ENCODE results near the gene IGFBP2. TPM values are rescaled to one million over a fixed set of nuclear protein-coding genes. Genes with fewer than 3 reads are reported as not detected.

Gene IGFBP2
- total and polyA plus RNA-seq, 2 experiments from 2014 or later, result 177 to 364 TPM

DNA sequence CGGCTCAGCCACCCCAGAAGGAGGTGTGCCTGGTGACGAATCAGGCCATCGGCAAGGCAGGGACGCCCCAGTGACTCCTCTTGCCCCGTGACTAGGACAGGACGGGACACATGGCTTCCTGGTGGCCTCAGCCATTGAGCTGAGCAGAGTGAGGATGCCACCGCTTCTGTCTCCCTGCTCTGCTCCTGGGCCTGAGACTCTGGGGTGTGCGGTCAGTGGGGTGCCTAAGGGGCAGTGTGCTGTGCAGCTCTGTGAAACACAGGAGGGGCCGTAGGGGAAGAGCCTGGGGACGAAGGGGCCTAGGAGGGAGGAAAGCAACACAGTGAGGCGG lies 37.8 kb downstream of the IGFBP2 start:
- no peaks in the 10 kb centered on the region for H3K36me3 Mint-ChIP-seq (ENCODE audit: low read depth)
- no peak overlapping the region for H2AFZ ChIP-seq
- H3K4me3 Mint-ChIP-seq, result no peak overlapping the region
- no peak overlapping the region for H3K4me3 ChIP-seq
- H3K9me2 ChIP-seq (ENCODE audit: insufficient read depth), result no peaks in the 10 kb centered on the region
- H3K27me3 ChIP-seq (ENCODE audit: insufficient read depth), result no peaks in the 10 kb centered on the region
- peaks cover 4% of the 10 kb centered on the region for H3K4me1 ChIP-seq (ENCODE audit: insufficient read depth)
- H3K27me3 Mint-ChIP-seq (ENCODE audit: insufficient read depth, low read depth, poor library complexity), result peaks cover 8% of the 10 kb centered on the region
- no peak for DNase-seq (ENCODE audit: low spot score)
- no peaks in the 10 kb centered on the region for H3K36me3 ChIP-seq (ENCODE audit: insufficient read depth)
- 0 out of 2 replicates have a peak overlapping the region, but pooled peaks have one; percentile 51 for H3K27ac Mint-ChIP-seq
- no peak for TF ChIP-seq JUNB (IDR thresholded peaks at IDR 0.05; ENCODE audit: unreplicated experiment)
- TF ChIP-seq NANOG (IDR thresholded peaks at IDR 0.05; ENCODE audit: borderline replicate concordance), result no peak
- TF ChIP-seq ZNF114 (CRISPR knock-in tag; IDR thresholded peaks at IDR 0.05), result no peak
- TF ChIP-seq, protein P1, sequence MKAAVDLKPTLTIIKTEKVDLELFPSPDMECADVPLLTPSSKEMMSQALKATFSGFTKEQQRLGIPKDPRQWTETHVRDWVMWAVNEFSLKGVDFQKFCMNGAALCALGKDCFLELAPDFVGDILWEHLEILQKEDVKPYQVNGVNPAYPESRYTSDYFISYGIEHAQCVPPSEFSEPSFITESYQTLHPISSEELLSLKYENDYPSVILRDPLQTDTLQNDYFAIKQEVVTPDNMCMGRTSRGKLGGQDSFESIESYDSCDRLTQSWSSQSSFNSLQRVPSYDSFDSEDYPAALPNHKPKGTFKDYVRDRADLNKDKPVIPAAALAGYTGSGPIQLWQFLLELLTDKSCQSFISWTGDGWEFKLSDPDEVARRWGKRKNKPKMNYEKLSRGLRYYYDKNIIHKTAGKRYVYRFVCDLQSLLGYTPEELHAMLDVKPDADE (IDR thresholded peaks at IDR 0.05), result no peak
- TF ChIP-seq EZH2 (IDR thresholded peaks at IDR 0.05; ENCODE audit: low read depth, unreplicated experiment), result no peak
- TF ChIP-seq, protein P2, sequence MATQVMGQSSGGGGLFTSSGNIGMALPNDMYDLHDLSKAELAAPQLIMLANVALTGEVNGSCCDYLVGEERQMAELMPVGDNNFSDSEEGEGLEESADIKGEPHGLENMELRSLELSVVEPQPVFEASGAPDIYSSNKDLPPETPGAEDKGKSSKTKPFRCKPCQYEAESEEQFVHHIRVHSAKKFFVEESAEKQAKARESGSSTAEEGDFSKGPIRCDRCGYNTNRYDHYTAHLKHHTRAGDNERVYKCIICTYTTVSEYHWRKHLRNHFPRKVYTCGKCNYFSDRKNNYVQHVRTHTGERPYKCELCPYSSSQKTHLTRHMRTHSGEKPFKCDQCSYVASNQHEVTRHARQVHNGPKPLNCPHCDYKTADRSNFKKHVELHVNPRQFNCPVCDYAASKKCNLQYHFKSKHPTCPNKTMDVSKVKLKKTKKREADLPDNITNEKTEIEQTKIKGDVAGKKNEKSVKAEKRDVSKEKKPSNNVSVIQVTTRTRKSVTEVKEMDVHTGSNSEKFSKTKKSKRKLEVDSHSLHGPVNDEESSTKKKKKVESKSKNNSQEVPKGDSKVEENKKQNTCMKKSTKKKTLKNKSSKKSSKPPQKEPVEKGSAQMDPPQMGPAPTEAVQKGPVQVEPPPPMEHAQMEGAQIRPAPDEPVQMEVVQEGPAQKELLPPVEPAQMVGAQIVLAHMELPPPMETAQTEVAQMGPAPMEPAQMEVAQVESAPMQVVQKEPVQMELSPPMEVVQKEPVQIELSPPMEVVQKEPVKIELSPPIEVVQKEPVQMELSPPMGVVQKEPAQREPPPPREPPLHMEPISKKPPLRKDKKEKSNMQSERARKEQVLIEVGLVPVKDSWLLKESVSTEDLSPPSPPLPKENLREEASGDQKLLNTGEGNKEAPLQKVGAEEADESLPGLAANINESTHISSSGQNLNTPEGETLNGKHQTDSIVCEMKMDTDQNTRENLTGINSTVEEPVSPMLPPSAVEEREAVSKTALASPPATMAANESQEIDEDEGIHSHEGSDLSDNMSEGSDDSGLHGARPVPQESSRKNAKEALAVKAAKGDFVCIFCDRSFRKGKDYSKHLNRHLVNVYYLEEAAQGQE (IDR thresholded peaks at IDR 0.05; ENCODE audit: unreplicated experiment), result no peak
- TF ChIP-seq POLR2AphosphoS5 (IDR thresholded peaks at IDR 0.05; ENCODE audit: low read depth), result no peak
- no peaks in the 10 kb centered on the region for H3K9me3 Mint-ChIP-seq
- no peak for ATAC-seq
- no peak overlapping the region for H3K4me2 ChIP-seq
- no peaks in the 10 kb centered on the region; the same call in 1 of the 2 replicates for H4K20me1 ChIP-seq (replicated peaks; ENCODE audit: insufficient read depth)
- H3K79me2 ChIP-seq (replicated peaks; ENCODE audit: insufficient read depth), result no peaks in the 10 kb centered on the region
- H3K4me1 Mint-ChIP-seq, result peaks cover 5% of the 10 kb centered on the region
- no peaks in the 10 kb centered on the region for H3F3A ChIP-seq (replicated peaks; ENCODE audit: low read depth)
- no peak overlapping the region for H3K27ac ChIP-seq (ENCODE audit: low read depth)

DNA sequence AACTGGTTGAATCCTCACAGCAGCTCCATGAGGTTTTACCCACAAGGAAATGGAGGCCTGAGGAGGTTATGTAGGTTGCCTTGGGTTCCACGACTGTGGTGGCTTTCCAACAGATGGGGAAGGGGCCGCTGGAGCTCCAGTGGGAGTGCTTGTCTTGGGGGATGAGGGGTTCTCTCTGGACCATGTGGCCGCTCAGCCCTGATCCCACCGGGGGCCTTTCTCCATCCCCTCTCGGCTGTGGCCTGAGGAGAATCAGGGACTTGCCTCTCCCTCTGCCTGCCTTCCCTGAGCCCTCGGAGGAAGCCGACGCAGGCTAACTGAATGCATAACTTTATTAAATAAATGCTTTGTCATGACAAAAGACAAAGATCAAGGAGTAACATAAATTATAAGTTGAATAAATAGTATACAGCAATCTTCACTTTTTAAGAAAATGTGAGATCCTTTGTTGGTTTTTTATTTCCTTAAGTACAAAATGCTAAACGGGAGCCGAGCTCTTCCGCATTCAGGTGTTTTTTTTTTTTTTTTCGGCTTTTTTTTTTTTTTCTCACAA lies 38.6 kb downstream of the IGFBP2 start:
- Histone ChIP-seq H4K20me1 (replicated peaks; ENCODE audit: insufficient read depth) (no peaks in the 10 kb centered on the region; the same call in 1 of the 2 replicates), H3F3A (replicated peaks; ENCODE audit: low read depth) (no peaks in the 10 kb centered on the region), H3K9me2 (ENCODE audit: insufficient read depth) (no peaks in the 10 kb centered on the region), H3K4me1 (ENCODE audit: insufficient read depth) (no peaks in the 10 kb centered on the region), H3K4me2 (no peak overlapping the region), H3K27ac (ENCODE audit: low read depth) (no peak overlapping the region), H3K79me2 (replicated peaks; ENCODE audit: insufficient read depth) (no peaks in the 10 kb centered on the region), H3K36me3 (ENCODE audit: insufficient read depth) (no peaks in the 10 kb centered on the region), H3K27me3 (ENCODE audit: insufficient read depth) (no peaks in the 10 kb centered on the region), H2AFZ (no peak overlapping the region), H3K4me3 (no peak overlapping the region)
- H3K9me3 Mint-ChIP-seq, result no peaks in the 10 kb centered on the region
- TF ChIP-seq STAT1 (IDR thresholded peaks at IDR 0.05; ENCODE audit: unreplicated experiment) (no peak), ZNF331 (CRISPR knock-in tag; IDR thresholded peaks at IDR 0.05; ENCODE audit: low read depth) (no peak), EZH2phosphoT487 (IDR thresholded peaks at IDR 0.05; ENCODE audit: unreplicated experiment) (no peak), ZNF114 (CRISPR knock-in tag; IDR thresholded peaks at IDR 0.05) (no peak), CREB1 (CRISPR knock-in tag; IDR thresholded peaks at IDR 0.05; ENCODE audit: low read depth) (no peak), POLR2AphosphoS5 (IDR thresholded peaks at IDR 0.05; ENCODE audit: low read depth) (no peak), JUNB (IDR thresholded peaks at IDR 0.05; ENCODE audit: unreplicated experiment) (no peak), EZH2 (IDR thresholded peaks at IDR 0.05; ENCODE audit: low read depth, unreplicated experiment) (no peak), NANOG (IDR thresholded peaks at IDR 0.05; ENCODE audit: borderline replicate concordance) (no peak)
- TF ChIP-seq, protein P2 (IDR thresholded peaks at IDR 0.05; ENCODE audit: unreplicated experiment), result no peak
- TF ChIP-seq, protein P3, sequence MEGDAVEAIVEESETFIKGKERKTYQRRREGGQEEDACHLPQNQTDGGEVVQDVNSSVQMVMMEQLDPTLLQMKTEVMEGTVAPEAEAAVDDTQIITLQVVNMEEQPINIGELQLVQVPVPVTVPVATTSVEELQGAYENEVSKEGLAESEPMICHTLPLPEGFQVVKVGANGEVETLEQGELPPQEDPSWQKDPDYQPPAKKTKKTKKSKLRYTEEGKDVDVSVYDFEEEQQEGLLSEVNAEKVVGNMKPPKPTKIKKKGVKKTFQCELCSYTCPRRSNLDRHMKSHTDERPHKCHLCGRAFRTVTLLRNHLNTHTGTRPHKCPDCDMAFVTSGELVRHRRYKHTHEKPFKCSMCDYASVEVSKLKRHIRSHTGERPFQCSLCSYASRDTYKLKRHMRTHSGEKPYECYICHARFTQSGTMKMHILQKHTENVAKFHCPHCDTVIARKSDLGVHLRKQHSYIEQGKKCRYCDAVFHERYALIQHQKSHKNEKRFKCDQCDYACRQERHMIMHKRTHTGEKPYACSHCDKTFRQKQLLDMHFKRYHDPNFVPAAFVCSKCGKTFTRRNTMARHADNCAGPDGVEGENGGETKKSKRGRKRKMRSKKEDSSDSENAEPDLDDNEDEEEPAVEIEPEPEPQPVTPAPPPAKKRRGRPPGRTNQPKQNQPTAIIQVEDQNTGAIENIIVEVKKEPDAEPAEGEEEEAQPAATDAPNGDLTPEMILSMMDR (conservative IDR thresholded peaks at IDR 0.05; ENCODE audit: low read depth in 2 of 2), result no peak
- TF ChIP-seq, protein P1 (IDR thresholded peaks at IDR 0.05), result no peak
- no peaks in the 10 kb centered on the region; the same call in 2 of the 3 replicates for H3K4me1 Mint-ChIP-seq
- no peaks in the 10 kb centered on the region for H3K36me3 Mint-ChIP-seq (ENCODE audit: low read depth)
- ATAC-seq (no peak), DNase-seq (ENCODE audit: low spot score) (no peak)
- H3K27ac Mint-ChIP-seq, result no peak overlapping the region
- H3K27me3 Mint-ChIP-seq (ENCODE audit: insufficient read depth, low read depth, poor library complexity), result peaks cover 8% of the 10 kb centered on the region
- no peak overlapping the region for H3K4me3 Mint-ChIP-seq
